ENCODE measurements around the gene MARK4. TPM values are rescaled to one million over a fixed set of nuclear protein-coding genes. Genes with fewer than 3 reads are reported as not detected.
"Not testable (repeated sequence)": the region's sequence is repeated elsewhere in the genome, so short reads cannot be mapped to it uniquely, and the experiment has no call there.

Gene MARK4
- total RNA-seq, 1 experiment from 2014 or later, result 49.4 TPM

DNA sequence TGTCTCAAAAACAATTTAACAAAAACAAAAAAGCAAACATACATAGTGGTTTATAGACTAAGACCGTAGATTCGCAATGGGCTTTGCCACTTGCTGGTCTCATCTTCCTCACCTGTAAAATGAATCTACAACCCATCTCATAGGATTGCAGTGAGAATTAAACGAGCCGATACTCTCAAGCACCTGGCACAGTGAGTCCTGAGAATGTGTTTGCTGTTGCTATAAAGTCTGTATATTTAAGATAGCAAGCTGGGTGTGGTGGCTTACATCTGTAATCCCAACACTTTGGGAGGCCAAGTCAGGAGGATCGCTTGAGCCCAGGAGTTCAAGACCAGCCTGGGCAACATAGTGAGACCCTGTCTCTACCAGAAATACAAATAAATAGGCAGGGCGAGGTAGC lies 28.3 kb upstream of the MARK4 start:
- H3K9me3 ChIP-seq (ENCODE audit: insufficient read depth, low read depth), result no peaks in the 10 kb centered on the region
- no TSS peak for BruUV-seq (replicated peaks)
- no peak for DNase-seq
- H3K9me2 ChIP-seq (ENCODE audit: insufficient read depth), result no peaks in the 10 kb centered on the region
- H4K20me1 ChIP-seq (ENCODE audit: insufficient read depth), result no peaks in the 10 kb centered on the region
- no peaks in the 10 kb centered on the region for H3K4me1 ChIP-seq (replicated peaks; ENCODE audit: insufficient read depth)
- no peak overlapping the region for H3K4me2 ChIP-seq
- peaks cover 43% of the 10 kb centered on the region for H3K27me3 ChIP-seq (ENCODE audit: insufficient read depth, low read depth)
- intact Hi-C loops (cut with micrococcal nuclease; ENCODE audit: unreplicated experiment), result no loop called here
- H3K4me3 ChIP-seq, result no peak overlapping the region
- TF ChIP-seq, protein P1, sequence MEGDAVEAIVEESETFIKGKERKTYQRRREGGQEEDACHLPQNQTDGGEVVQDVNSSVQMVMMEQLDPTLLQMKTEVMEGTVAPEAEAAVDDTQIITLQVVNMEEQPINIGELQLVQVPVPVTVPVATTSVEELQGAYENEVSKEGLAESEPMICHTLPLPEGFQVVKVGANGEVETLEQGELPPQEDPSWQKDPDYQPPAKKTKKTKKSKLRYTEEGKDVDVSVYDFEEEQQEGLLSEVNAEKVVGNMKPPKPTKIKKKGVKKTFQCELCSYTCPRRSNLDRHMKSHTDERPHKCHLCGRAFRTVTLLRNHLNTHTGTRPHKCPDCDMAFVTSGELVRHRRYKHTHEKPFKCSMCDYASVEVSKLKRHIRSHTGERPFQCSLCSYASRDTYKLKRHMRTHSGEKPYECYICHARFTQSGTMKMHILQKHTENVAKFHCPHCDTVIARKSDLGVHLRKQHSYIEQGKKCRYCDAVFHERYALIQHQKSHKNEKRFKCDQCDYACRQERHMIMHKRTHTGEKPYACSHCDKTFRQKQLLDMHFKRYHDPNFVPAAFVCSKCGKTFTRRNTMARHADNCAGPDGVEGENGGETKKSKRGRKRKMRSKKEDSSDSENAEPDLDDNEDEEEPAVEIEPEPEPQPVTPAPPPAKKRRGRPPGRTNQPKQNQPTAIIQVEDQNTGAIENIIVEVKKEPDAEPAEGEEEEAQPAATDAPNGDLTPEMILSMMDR (conservative IDR thresholded peaks at IDR 0.05), result no peak
- TF ChIP-seq EZH2 (IDR thresholded peaks at IDR 0.05; ENCODE audit: low read depth), result no peak
- no peak overlapping the region for H3K27ac ChIP-seq
- POLR2A ChIA-PET (ENCODE audit: unreplicated experiment), result interaction anchor here (0.7 kb wide), 1 partner anchor 1781 kb away, joined by 4 read pairs; no protein-coding TSS in a partner anchor
- no peaks in the 10 kb centered on the region for H3K79me2 ChIP-seq (ENCODE audit: low read depth)
- CTCF ChIA-PET, result interaction anchor here (0.6 kb wide), 1 partner anchor 140 kb away, joined by 3 read pairs; no protein-coding TSS in a partner anchor
- no peaks in the 10 kb centered on the region for H3F3A ChIP-seq (ENCODE audit: insufficient read depth, low read depth)
- no peak overlapping the region for H2AFZ ChIP-seq
- no peaks in the 10 kb centered on the region for H3K36me3 ChIP-seq (ENCODE audit: low read depth)

DNA sequence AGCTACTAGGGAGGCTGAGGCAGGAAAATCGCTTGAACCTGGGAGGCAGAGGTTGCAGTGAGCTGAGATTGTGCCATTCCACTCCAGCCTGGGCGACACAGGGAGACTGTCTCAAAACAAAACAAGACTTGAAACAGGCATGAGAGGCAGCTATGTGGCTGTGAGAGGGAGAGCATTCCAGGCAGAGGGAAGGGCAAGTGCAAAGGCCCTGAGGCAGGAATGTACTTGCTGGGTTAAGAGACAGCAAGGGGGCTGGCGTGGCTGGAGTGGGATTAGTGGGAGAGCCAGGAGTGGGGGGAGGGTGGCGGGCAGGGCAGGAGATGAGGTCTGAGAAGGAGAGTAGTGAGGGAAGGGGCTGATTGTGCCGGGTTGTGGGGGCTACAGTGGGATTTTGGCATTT lies 27.2 kb upstream of the MARK4 start:
- Histone ChIP-seq H3K27me3 (ENCODE audit: insufficient read depth, low read depth) (peaks cover 45% of the 10 kb centered on the region), H3K36me3 (ENCODE audit: low read depth) (no peaks in the 10 kb centered on the region), H3K9me2 (ENCODE audit: insufficient read depth) (no peaks in the 10 kb centered on the region), H3K4me2 (no peak overlapping the region), H3K4me3 (no peak overlapping the region), H3K27ac (no peak overlapping the region), H4K20me1 (ENCODE audit: insufficient read depth) (no peaks in the 10 kb centered on the region), H3F3A (ENCODE audit: insufficient read depth, low read depth) (no peaks in the 10 kb centered on the region), H2AFZ (no peak overlapping the region), H3K79me2 (ENCODE audit: low read depth) (no peaks in the 10 kb centered on the region), H3K9me3 (ENCODE audit: insufficient read depth, low read depth) (no peaks in the 10 kb centered on the region), H3K4me1 (replicated peaks; ENCODE audit: insufficient read depth) (no peaks in the 10 kb centered on the region)
- ChIA-PET POLR2A (ENCODE audit: unreplicated experiment) (no interaction called here), CTCF (no interaction called here)
- intact Hi-C loops (cut with micrococcal nuclease; ENCODE audit: unreplicated experiment), result no loop called here
- TF ChIP-seq EZH2 (IDR thresholded peaks at IDR 0.05; ENCODE audit: low read depth), result no peak
- TF ChIP-seq, protein P1 (conservative IDR thresholded peaks at IDR 0.05), result no peak
- no peak for DNase-seq
- no TSS peak for BruUV-seq (replicated peaks)

DNA sequence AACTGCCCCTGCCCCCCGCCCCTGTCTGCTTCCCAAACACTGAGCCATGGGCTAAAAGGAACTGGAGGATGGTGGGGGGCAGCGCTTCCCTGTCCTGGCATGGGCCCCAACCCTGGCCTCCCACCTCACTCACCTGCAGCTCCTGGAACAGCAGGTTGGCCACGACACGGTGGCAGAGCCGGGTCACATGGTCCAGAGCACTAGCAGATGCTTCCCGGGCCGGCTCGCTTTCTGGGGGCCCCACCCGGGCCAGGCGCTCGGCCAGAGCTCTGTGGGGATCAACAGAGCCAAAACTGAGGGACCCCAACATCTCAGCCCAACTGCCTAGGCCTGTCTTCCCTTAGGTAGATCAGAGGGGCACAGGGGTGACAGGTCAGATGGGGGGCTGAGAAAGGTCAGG lies 26.4 kb upstream of the MARK4 start:
- no peak overlapping the region for H2AFZ ChIP-seq
- DNase-seq, result no peak
- POLR2A ChIA-PET (ENCODE audit: unreplicated experiment), result no interaction called here
- no TSS peak for BruUV-seq (replicated peaks)
- intact Hi-C loops (cut with micrococcal nuclease; ENCODE audit: unreplicated experiment), result no loop called here
- no peaks in the 10 kb centered on the region for H3K36me3 ChIP-seq (ENCODE audit: low read depth)
- H3K4me3 ChIP-seq, result no peak overlapping the region
- no peaks in the 10 kb centered on the region for H4K20me1 ChIP-seq (ENCODE audit: insufficient read depth)
- no peaks in the 10 kb centered on the region for H3K4me1 ChIP-seq (replicated peaks; ENCODE audit: insufficient read depth)
- H3K27me3 ChIP-seq (ENCODE audit: insufficient read depth, low read depth), result peaks cover 45% of the 10 kb centered on the region
- no peak overlapping the region for H3K27ac ChIP-seq
- no peak overlapping the region for H3K4me2 ChIP-seq
- CTCF ChIA-PET, result no interaction called here
- H3K79me2 ChIP-seq (ENCODE audit: low read depth), result no peaks in the 10 kb centered on the region
- TF ChIP-seq, protein P1 (conservative IDR thresholded peaks at IDR 0.05), result no peak
- TF ChIP-seq EZH2 (IDR thresholded peaks at IDR 0.05; ENCODE audit: low read depth), result no peak
- no peaks in the 10 kb centered on the region for H3K9me3 ChIP-seq (ENCODE audit: insufficient read depth, low read depth)
- H3F3A ChIP-seq (ENCODE audit: insufficient read depth, low read depth), result no peaks in the 10 kb centered on the region
- H3K9me2 ChIP-seq (ENCODE audit: insufficient read depth), result no peaks in the 10 kb centered on the region

DNA sequence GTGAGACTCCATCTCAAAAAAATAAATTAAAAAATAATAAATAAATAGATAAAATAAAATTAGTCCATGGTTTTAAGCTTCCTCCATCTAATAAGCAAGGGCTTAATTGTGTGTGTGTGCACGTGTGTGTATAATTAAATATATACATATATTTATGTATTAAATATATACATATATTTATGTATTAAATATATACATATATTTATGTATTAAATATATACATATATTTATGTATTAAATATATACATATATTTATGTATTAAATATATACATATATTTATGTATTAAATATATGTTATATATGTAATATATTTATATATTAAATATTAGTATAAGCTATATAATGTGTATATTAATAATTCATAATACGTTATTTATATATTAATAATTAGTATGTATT lies 22.0 kb upstream of the MARK4 start:
- H3K36me3 ChIP-seq (ENCODE audit: low read depth); H3K4me3 ChIP-seq; H3K4me1 ChIP-seq (replicated peaks; ENCODE audit: insufficient read depth); CTCF ChIA-PET; DNase-seq; BruUV-seq (replicated peaks); H3F3A ChIP-seq (ENCODE audit: insufficient read depth, low read depth); H3K9me3 ChIP-seq (ENCODE audit: insufficient read depth, low read depth); intact Hi-C loops (cut with micrococcal nuclease; ENCODE audit: unreplicated experiment); H3K4me2 ChIP-seq; H2AFZ ChIP-seq; H3K9me2 ChIP-seq (ENCODE audit: insufficient read depth); H3K27ac ChIP-seq; H3K79me2 ChIP-seq (ENCODE audit: low read depth); H4K20me1 ChIP-seq (ENCODE audit: insufficient read depth): not testable (repeated sequence)
- peaks cover 26% of the 10 kb centered on the region; the same call in 1 of the 2 replicates for H3K27me3 ChIP-seq (ENCODE audit: insufficient read depth, low read depth)
- POLR2A ChIA-PET (ENCODE audit: unreplicated experiment), result interaction anchor here (0.6 kb wide), 2 partner anchors 421 to 580 kb away, joined by 3 to 4 read pairs; no protein-coding TSS in a partner anchor
